ENCODE results near the gene MFSD2B.

MFSD2B gene

GRCh38 chr2:24051833-24052232 is 41.9 kb downstream of the MFSD2B start:
- DNase-seq: no peak

GRCh38 chr2:24052951-24053350 is 43.1 kb downstream of the MFSD2B start:
- no peak for DNase-seq

DNA sequence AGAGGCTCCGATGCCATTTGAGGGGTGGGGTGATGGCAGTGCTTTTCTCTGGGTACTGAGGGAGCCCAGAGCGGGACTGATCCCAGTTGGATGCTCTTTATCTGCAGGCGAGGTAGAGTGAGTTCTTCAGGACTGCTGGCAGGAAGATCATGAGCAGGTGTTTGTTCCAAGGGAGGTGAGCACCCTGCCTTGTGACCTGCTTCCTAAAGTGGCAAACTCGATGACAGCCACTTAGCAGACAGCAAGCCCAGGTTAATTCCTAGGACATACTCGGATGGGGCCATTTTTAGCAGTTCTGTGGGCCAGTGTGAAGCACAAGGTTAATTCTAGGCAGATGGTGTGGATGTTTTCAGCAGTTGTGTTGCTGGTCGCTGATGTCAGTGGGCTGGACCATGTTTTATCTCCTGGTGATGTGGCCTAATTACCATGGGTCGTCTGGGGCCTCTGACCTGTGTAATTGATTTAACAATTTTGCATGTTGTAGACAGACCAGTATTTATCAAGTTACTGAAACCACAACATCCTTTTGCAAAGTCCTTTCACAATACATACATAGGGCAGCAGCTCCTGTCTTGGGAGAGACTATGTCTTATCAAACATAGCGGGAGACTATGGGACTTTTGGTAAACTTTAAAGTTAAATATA is 44.6 kb downstream of the MFSD2B start:
- DNase-seq: no peak

DNA sequence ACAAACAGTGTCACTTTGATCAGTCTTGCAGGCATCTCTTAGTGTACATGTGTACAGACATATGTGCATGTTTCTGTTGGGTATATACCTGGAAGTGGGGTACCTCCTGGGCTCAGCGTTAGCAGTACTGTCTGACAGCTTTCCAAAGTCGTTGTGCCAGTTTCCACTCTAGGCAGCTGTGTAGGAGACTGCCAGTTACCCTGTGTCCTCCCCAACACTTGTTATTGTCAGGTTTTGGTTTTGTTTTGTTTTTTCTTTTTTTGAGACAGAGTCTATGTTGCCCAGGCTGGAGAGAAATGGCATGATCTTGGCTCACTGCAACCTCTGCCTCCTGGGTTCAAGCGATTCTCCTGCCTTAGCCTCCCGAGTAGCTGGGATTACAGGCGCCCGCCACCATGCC is 45.9 kb downstream of the MFSD2B start:
- no peak for DNase-seq

- DNase-seq: no peak
Observed at GRCh38 chr2:24058564-24059271, 48.8 kb downstream of the MFSD2B start.

DNA sequence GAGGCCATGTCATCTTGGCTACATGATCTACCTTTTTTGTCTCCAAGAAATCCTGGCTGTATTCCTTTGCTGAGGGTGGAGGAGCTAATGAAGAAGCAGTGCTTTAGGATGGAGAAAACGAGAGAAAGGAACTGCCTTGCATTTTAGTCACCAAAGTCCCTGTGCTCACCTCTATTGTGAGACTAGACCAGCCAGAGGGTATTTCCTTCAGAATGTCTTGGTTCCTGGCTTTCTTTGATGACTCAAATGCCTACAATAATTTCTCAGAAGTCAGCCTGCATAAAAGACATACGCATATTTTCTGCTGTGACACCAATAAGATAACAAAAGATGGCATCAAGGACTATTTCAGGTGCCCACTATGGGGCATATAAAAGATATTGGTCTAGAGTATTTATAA is 55.5 kb downstream of the MFSD2B start:
- no peak for DNase-seq

- DNase-seq: no peak
Observed at GRCh38 chr2:24072259-24072658, 62.4 kb downstream of the MFSD2B start.

DNA sequence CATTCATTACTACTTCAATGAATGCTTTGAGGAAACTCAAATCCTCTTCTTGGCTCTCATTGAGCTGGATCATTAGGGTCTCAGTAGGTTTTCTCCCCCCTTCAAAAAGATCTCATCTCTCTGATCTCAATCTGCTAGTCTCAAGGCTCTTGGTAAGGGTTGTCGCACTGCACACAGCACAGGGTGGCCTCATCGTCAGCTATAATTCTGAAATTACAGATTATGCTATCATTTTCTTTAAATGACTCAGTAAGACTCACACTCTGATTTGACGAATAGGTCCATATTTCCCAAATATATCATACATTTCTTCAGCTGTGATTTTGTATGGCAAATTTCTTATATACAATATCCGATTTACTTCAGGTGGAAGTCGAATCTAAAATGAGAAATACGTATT is 63.9 kb downstream of the MFSD2B start:
- DNase-seq: no peak

GRCh38 chr2:24075259-24075658 is 65.4 kb downstream of the MFSD2B start:
- DNase-seq: no peak

Measured in CD4-positive, alpha-beta T cell treated with Interleukin-4 for 1 hour (primary cell).